Left cardiac atrium (tissue), 4 donors: ENCODE results near the gene TPPP. TPM values are rescaled to one million over a fixed set of nuclear protein-coding genes. Genes with fewer than 3 reads are reported as not detected.

Source experiments
- ATAC-seq, 2 donors: fragments of 200-7000 bp; cut with Tn5 transposase; one replicate each; pipeline ENCODE4 v1.9.1; 2020; ENCODE audit warnings: mild to moderate bottlenecking in 2 of 2, moderate library complexity in 2 of 2
- DNase-seq: peaks from one replicate; pipeline ENCODE4 v3.0.0-alpha.2; 2020
- intact Hi-C, 2 donors: fragments of 100-400 bp; cut with DNase I; formaldehyde crosslinking; loops; one replicate each; pipeline versions ENCODE4 v1.14.1 to v1.15.1; 2022 to 2023
- total RNA-seq, 2 donors: library from RNA; stranded (reverse); fragmentation: NEBNext Ultra II Directional; extraction: Animal tissue kit (Norgen Biotek cat#: 25700); gene quantifications; one replicate each; pipeline ENCODE4 v1.2.1, GENCODE V29; 2021
- donor health status: DM: no; HTN: yes; CAD: no.
- donor health status: DM: no; HTN: yes; CAD: no; lungs with severe emphysema.
- donor health status: DM: yes; HTN: yes; CAD: no.
- donor health status: Dilated cardiomyopathy.

TPPP gene
- total RNA-seq, 2 donors from 2014 or later: 15.5 to 25.0 TPM

GRCh38 chr5:671459-672328, 21.5 kb downstream of the TPPP start:
- intact Hi-C loops: loop anchor here (5.0 kb wide), 2 partner anchors 231 to 236 kb away; no protein-coding TSS in a partner anchor
- ATAC-seq (peak; percentile 75 to 83), DNase-seq (peak; percentile 84)

DNA sequence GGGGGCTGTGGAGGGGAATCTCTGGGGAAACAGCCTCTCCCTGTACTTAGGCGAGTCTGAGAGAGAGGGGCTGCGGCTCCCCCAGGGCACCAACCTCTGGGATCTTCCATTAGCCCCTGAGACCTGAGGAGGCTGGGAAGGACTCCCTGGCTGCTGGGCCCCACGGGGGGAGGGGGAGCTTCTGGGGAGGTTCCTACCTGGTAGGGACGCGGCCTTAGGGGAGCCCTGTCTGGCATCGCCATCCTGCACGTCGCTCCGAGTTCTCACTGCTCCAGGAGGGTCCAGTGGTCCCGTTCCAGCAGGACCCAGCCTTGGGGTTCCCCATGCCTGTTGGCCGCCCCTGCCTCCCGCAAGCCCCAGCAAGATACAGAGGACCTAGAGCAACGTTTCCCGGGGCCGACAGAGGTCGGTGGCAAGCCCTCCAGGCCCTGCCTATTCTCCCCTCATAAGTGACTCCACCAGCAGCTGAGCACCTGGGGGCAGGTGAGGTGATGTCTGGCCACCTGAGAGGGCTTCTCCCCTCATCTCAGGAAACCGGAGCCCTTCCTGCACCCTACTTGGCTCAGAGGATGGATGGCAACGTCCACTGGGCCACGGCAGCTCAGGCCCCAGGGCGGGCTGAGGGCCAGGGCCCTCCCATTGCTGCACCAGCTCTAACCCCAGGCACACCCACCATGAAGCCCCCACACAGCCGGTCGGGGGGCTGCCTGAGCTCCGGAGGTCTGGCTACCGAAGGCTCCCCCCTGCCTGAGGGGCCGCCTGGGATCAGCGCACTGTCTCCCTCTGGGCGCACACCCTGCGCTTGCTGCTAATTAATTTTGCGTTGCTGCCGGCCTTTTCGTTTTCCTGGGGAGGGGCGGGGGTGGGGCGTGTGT, 22.5 kb downstream of the TPPP start:
- intact Hi-C loops: loop anchor here (5.0 kb wide), 2 partner anchors 232 to 237 kb away; no protein-coding TSS in a partner anchor
- DNase-seq (peak; percentile 18), ATAC-seq (no peak)

DNA sequence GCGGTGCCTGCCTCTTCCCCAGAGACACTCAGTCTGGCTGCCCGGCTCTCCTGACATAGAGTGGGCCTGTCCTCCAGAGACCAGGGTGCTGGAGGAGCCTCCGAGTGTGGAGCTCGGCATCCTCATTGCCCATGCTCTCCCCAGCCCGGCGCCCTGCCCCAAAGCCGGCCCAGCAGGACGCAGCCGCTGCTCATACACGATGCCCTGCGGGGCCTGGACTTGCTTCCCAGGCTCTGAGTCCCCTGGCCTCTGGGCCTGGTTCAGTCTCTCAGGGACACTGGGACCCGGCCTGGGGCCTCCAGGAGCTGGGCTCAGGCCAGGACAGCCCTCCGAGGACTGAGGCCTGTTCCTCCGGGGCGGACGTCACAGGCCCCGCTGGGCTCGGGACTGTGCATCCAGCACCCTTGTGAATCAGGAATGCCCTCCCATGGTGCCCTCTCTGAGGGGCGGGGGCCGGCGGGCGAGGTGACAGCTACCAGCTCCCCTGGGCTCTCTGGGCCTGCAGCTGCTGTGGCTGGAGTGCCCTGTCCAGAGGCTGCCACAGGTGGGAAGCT, 23.2 kb downstream of the TPPP start:
- DNase-seq (no peak), ATAC-seq (no peak)
- intact Hi-C loops: loop anchor here (5.0 kb wide), 2 partner anchors 232 to 237 kb away; no protein-coding TSS in a partner anchor

DNA sequence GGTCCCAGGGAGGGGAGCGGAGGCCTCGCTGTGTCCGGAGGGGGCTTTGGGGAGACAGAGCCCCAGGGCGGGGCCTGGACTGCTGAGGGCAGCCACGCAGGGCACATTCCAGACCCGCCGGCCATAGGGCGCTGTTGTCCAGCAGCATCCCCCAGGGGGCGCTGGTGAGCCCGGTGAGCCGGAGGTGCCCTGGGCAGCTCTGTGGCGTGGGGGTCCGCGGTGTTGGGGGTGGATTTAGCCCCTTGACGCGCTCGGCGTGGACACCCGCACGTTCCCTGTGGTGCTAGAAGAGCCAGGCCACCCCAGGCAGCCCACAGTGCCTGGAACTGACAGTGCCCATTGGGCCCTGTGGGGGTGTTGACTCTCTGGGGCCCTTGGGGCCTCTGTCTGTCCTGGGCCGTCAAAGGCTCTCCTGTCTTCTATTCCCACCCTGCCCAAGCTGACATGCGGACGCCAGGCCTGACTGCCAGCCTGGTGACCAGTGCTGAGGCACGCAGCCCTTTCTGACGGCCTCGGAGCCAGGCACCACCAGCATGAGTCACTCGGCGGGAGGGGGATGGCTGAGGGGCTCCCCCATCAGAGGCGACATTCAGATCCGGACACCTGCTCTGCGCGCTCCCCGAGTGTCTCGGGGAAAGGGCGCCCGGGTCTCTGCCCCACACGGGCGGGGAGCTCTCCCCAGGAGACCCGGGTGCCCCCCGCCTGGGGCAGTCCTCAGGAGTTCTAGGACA, 23.9 kb downstream of the TPPP start:
- DNase-seq (no peak), ATAC-seq (no peak)
- intact Hi-C loops: no loop called here

GRCh38 chr5:668283-668995, 24.7 kb downstream of the TPPP start:
- ATAC-seq: no peak
- intact Hi-C loops: no loop called here

GRCh38 chr5:666816-667498, 26.2 kb downstream of the TPPP start:
- intact Hi-C loops: no loop called here
- ATAC-seq: no peak
- DNase-seq: no peak

More at GRCh38 chr5:668283-668995, 24.7 kb downstream of the TPPP start:
- DNase-seq: no peak

GRCh38 chr5:665956-666711, 27.0 kb downstream of the TPPP start:
- ATAC-seq (no peak), DNase-seq (no peak)
- intact Hi-C loops: no loop called here

DNA sequence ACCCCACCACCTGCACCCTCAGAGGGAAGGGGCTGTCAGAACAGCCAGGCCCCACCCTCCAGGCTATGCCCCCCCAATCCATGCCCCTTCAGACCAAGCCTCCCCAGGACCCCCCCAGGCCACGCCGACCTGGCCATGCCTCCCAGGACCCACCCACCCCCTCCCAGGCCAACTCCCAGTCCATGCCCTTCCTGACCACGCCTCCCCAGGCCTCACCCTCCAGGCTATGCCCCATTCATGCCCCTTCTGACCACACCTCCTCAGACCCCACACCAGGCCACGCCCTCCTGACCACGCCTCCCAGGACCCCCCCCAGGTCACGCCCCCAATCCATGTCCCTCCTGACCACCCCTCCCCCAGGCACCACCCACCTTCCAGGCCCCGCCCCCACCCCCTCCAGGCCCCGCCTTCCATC, 27.6 kb downstream of the TPPP start:
- ATAC-seq (no peak), DNase-seq (no peak)
- intact Hi-C loops: no loop called here

GRCh38 chr5:664994-665360, 28.2 kb downstream of the TPPP start:
- intact Hi-C loops: no loop called here
- DNase-seq: no peak

GRCh38 chr5:664343-664993, 28.7 kb downstream of the TPPP start:
- ATAC-seq: no peak
- intact Hi-C loops: no loop called here
- DNase-seq: no peak

More at GRCh38 chr5:664994-665360, 28.2 kb downstream of the TPPP start:
- no peak for ATAC-seq

DNA sequence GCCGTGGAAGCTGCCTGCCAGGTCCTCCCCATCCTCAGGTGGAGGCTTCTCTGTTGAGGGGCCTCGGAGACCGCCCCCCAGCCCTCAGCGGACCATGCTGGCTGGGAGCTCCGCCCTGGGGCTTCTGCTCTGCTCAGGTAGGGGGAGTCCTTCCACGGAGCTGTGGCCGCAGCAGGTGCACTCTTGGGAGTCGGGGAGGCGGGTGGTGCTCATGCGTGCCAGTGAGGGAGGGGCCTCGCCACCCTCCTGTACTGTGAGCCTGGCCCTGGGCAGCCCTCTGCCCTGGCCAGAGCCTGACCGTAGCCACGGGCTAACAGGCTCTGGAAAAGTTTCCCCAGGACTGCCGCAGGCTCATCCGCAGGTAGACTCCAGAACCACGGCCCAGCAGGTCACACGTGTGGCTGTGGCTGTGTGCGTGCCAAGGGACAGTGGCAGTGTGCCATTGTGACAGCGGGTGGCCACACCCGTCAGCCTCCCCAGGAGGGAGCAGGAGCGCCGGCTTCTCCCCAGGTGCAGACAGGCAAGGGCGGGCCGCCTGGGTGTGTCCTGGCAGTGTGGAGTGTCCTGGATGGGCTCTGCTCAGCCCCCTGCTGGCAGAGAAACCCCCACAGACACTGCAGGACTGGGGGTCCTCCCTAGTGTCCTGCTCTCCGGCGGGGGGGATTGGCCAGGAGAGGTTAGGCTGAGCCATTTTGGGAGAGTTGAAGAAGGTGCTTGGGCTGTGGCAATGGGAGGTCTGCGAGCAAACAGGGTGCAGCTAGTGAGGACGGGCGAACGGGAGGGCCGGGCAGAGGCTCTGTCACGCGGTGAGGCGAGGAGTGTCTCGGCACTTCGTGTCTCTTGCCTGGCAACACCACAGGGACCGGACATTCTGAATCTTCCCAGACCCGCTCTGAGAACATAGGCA, 29.5 kb downstream of the TPPP start:
- ATAC-seq (peak in 1 of 2 donors; percentile 9), DNase-seq (no peak)
- intact Hi-C loops: no loop called here

GRCh38 chr5:662751-663435, 30.3 kb downstream of the TPPP start:
- intact Hi-C loops: no loop called here
- ATAC-seq: no peak
- no peak for DNase-seq

DNA sequence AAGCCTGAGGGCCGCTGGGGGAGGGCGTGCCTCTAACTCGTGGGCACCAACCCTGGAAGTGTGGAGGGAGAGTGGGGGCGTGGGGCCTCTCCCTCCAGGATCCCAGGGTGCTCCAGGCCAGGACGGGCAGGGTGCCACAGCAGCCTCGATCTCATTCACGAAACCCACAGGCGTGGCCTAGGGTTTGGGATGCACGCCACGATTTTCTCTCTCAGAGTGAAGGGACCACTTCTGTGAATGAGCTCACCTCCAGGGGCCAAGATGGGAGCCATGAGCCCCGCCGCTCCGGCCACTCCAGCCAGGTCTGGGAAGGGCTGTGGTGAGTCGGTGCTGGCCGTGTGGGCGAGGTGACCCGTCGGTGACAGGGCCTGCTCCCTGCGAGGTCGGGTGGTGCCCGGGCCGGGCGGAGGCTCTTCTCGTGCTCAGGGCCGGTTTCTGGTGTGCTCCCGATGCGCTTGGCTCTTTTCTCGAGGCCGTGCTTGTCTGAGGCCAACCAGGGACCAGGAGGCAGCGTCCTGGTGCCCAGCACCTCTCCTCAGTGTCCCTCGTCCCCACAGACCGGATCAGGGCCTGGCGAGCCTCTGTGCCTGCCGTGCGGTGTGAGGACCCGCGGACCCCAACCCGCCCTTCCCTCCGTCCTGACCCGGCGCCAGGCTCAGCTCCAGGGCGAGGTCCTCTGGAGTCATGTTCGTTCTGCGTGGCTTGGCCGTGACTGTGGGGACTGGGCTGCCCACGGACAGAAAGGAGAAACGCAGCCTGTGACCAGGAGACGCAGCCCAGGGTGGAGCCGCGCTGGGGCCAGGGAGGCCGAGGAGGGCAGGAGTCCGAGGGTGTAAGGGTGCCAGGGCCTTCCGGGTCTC, 31.0 kb downstream of the TPPP start:
- intact Hi-C loops: no loop called here
- ATAC-seq (no peak), DNase-seq (no peak)

- DNase-seq: no peak
- intact Hi-C loops: no loop called here
- ATAC-seq: no peak
These were observed 32.6 kb downstream of the TPPP start for GRCh38 chr5:660491-661030.
